ENCODE measurements around the gene ZNF503. TPM values are rescaled to one million over a fixed set of nuclear protein-coding genes. Genes with fewer than 3 reads are reported as not detected.
A peak's percentile ranks its signal among the peaks of the same experiment; 100 is the strongest.

The ZNF503 gene
- total RNA-seq, 2 donors from 2014 or later, result 20.8 to 38.6 TPM

GRCh38 chr10:75403144-75403938, 1.8 kb upstream of the ZNF503 start:
- intact Hi-C loops (cut with DNase I), result loop anchor here (10.0 kb wide), 1 partner anchor 631 kb away; no protein-coding TSS in a partner anchor
- peak; percentile 59 to 68 (median 60) for DNase-seq

GRCh38 chr10:75402486-75403143, 1.1 kb upstream of the ZNF503 start:
- TF ChIP-seq POLR2A (IDR thresholded peaks at IDR 0.05), result peak in 2 of 3 donors; percentile 18 to 38
- TF ChIP-seq CTCF (IDR thresholded peaks at IDR 0.05), result peak in 1 of 7 experiments; percentile 7
- WGBS, 2 donors, result 0% methylated on average over 18 to 42 of the region's 42 CpGs
- DNase-seq (peak; percentile 44 to 61 (median 59)), ATAC-seq (peak; percentile 0)
- H3K27me3 ChIP-seq, result no peaks in the 10 kb centered on the region
- H3K27ac ChIP-seq, result peak overlapping the region; percentile 93 to 100 (median 98)
- no peaks in the 10 kb centered on the region for H3K36me3 ChIP-seq (replicated peaks in 1 of 2; ENCODE audit: insufficient read depth in 1 of 2, low read depth in 2 of 2)
- intact Hi-C loops (cut with DNase I), result loop anchor here (10.0 kb wide), 1 partner anchor 632 kb away; no protein-coding TSS in a partner anchor
- no peaks in the 10 kb centered on the region for H3K9me3 ChIP-seq
- H3K4me3 ChIP-seq, result peak overlapping the region; percentile 19 to 49
- peaks cover 30% of the 10 kb centered on the region for H3K4me1 ChIP-seq

More at GRCh38 chr10:75403144-75403938, 1.8 kb upstream of the ZNF503 start:
- Histone ChIP-seq H3K36me3 (replicated peaks in 1 of 2; ENCODE audit: insufficient read depth in 1 of 2, low read depth in 2 of 2) (no peaks in the 10 kb centered on the region), H3K27ac (peak overlapping the region; percentile 93 to 100 (median 98)), H3K9me3 (no peaks in the 10 kb centered on the region), H3K4me3 (peak overlapping the region; percentile 19 to 49), H3K27me3 (no peaks in the 10 kb centered on the region), H3K4me1 (peaks cover 33% of the 10 kb centered on the region)
- 1% methylated on average over 39 to 56 of the region's 56 CpGs for WGBS, 2 donors
- no peak for ATAC-seq
- peak in 2 of 3 donors; percentile 4 to 61 for TF ChIP-seq POLR2A (IDR thresholded peaks at IDR 0.05)
- no peak for TF ChIP-seq CTCF (IDR thresholded peaks at IDR 0.05)

DNA sequence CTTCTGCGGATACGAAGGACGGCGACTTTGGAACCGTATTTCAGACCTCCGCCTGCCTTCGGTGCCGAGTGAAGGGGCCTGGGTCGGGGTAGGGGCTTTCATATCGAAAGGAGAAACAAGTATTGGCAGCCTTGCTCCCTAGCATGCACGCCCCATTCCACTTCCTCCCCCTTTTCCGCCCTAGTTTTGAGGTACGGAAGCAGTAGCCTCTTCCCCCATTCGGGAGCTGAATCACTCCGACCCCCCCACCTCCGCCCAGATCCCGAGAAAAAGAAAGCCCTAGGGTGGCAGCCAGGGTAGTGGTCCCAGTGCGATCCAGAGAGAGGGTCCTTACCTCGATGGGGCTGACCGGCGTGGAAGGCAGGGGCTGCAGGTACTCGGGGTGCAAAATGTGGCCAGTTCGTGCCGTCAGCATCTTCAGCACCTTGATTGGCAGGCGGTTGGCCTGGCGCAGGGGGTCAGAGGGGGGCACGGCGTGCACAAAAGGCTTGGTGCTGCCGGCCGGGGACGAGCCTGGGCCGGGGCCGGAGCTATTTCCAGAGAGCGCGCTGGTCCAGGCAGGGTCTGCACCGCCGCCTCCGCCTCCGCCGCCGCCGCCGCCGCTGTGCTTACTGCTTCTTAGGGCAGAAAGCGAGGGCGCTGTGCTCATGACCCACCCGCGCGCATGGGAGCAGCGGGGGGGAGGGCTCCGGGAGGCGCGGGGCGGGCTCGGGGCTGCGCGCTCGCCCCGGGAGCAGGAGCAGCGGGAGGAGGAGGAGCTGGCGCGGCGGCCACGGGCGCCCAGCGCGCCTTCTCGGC, 594 bp downstream of the ZNF503 start:
- Histone ChIP-seq H3K36me3 (replicated peaks in 1 of 2; ENCODE audit: insufficient read depth in 1 of 2, low read depth in 2 of 2) (no peaks in the 10 kb centered on the region), H3K27me3 (no peaks in the 10 kb centered on the region)
- intact Hi-C loops (cut with DNase I), result loop anchor here (10.0 kb wide), 1 partner anchor 634 kb away; no protein-coding TSS in a partner anchor

More for the DNA sequence above, 594 bp downstream of the ZNF503 start:
- TF ChIP-seq CTCF (IDR thresholded peaks at IDR 0.05) (no peak), POLR2A (IDR thresholded peaks at IDR 0.05) (no peak)
- DNase-seq, result peak; percentile 63 to 71 (median 65)
- 0% methylated on average over 9 to 62 of the region's 68 CpGs for WGBS, 2 donors
- H3K9me3 ChIP-seq, result no peaks in the 10 kb centered on the region
- peak; percentile 3 for ATAC-seq
- H3K4me3 ChIP-seq, result peak overlapping the region; percentile 63 to 97
- peaks cover 19% of the 10 kb centered on the region for H3K4me1 ChIP-seq
- peak overlapping the region; percentile 93 to 100 (median 98) for H3K27ac ChIP-seq

Data from body of pancreas (tissue), 4 donors.